ENCODE results near the gene CFB. TPM values are rescaled to one million over a fixed set of nuclear protein-coding genes. Genes with fewer than 3 reads are reported as not detected.

The CFB gene
- total RNA-seq, 3 donors from 2014 or later: 34.5 to 178 (median 40.4) TPM

DNA sequence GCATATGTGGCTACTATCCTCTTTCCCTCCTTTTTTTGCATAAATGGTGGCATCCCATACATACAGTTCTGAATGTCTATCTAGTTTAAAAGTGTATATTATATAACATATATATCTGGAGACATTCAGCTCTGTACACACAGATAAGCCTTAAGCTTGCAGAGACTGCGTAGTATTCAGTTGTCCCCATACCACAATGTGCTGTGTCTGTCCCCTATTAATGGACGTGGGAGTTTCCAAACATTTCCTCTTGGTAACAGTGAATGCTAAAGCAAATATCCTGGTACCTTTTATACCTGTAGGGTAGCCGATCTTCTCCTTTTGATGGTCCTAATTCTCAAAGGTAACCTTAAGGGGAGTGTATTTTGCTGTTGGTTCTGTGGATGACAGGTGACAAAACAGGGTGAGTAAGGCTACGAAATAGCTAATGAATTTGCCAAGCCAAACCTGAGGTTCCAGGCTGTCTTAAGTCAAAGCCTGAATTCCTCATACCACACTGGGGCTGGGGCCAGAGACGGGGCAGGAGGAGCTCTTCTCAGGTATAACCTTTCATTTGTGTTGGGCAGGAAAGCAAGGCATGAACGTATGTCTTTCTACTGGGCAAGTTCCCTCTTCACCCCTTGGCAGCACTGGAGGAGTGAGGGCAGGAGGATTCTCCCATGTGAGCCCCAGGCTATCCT is 26.1 kb upstream of the CFB start:
- Histone ChIP-seq H3K4me1 (ENCODE audit: low read depth) (no peaks in the 10 kb centered on the region), H3K4me3 (no peak overlapping the region), H3K9me3 (no peaks in the 10 kb centered on the region), H3K36me3 (ENCODE audit: low read depth) (no peaks in the 10 kb centered on the region)
- DNase-seq: no peak
- TF ChIP-seq, protein P1, sequence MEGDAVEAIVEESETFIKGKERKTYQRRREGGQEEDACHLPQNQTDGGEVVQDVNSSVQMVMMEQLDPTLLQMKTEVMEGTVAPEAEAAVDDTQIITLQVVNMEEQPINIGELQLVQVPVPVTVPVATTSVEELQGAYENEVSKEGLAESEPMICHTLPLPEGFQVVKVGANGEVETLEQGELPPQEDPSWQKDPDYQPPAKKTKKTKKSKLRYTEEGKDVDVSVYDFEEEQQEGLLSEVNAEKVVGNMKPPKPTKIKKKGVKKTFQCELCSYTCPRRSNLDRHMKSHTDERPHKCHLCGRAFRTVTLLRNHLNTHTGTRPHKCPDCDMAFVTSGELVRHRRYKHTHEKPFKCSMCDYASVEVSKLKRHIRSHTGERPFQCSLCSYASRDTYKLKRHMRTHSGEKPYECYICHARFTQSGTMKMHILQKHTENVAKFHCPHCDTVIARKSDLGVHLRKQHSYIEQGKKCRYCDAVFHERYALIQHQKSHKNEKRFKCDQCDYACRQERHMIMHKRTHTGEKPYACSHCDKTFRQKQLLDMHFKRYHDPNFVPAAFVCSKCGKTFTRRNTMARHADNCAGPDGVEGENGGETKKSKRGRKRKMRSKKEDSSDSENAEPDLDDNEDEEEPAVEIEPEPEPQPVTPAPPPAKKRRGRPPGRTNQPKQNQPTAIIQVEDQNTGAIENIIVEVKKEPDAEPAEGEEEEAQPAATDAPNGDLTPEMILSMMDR (IDR thresholded peaks at IDR 0.05): no peak
- intact Hi-C loops (cut with DNase I, micrococcal nuclease): no loop called here
- no peak for ATAC-seq

DNA sequence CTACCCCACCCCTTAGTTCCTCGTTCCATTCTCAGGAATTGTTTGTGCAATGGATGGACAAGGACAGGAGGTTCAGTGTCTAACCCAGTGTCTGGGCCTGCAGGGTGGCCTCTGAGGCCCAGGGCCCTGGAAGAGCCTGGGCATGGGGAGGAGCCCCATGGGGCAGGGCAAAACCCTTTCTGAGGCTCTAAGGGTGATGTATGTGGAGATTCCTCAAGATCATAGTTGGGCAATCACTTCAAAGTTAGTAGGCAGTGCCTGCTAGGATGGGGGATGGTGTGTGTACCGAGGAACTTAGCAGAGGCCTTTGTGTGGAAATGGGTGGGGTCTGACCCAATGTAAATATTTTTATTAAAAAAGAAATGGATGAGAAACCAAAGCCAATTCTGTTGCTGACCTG is 25.1 kb upstream of the CFB start:
- no peak for DNase-seq
- H3K4me1 ChIP-seq (ENCODE audit: low read depth): no peaks in the 10 kb centered on the region
- ATAC-seq: no peak
- H3K36me3 ChIP-seq (ENCODE audit: low read depth): no peaks in the 10 kb centered on the region
- TF ChIP-seq, protein P1 (IDR thresholded peaks at IDR 0.05): no peak
- intact Hi-C loops (cut with DNase I, micrococcal nuclease): no loop called here
- H3K9me3 ChIP-seq: no peaks in the 10 kb centered on the region
- no peak overlapping the region for H3K4me3 ChIP-seq

DNA sequence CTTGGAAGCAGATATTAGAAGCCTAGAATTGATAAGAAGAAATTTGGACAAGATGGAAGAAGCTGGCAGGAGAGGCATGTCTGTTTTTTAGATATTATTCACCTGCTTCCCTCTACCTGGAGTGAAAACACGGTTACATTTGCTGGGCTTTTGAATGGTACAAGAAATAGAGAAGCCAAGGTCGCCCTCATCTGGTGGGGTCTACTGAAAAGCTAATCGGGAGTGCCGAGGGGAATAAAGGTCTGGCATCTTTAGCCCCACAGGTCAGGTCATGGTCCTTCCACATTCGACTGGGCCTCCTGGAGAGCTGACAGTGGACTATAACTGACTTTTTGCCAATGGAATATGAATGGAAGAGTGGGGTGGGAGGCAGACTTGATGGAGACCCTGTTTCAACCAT is 23.0 kb upstream of the CFB start:
- DNase-seq: no peak
- ATAC-seq: no peak
- H3K4me3 ChIP-seq: no peak overlapping the region
- no peaks in the 10 kb centered on the region for H3K4me1 ChIP-seq (ENCODE audit: low read depth)
- intact Hi-C loops (cut with DNase I, micrococcal nuclease): no loop called here
- H3K36me3 ChIP-seq (ENCODE audit: low read depth): no peaks in the 10 kb centered on the region
- H3K9me3 ChIP-seq: no peaks in the 10 kb centered on the region
- TF ChIP-seq, protein P1 (IDR thresholded peaks at IDR 0.05): no peak

DNA sequence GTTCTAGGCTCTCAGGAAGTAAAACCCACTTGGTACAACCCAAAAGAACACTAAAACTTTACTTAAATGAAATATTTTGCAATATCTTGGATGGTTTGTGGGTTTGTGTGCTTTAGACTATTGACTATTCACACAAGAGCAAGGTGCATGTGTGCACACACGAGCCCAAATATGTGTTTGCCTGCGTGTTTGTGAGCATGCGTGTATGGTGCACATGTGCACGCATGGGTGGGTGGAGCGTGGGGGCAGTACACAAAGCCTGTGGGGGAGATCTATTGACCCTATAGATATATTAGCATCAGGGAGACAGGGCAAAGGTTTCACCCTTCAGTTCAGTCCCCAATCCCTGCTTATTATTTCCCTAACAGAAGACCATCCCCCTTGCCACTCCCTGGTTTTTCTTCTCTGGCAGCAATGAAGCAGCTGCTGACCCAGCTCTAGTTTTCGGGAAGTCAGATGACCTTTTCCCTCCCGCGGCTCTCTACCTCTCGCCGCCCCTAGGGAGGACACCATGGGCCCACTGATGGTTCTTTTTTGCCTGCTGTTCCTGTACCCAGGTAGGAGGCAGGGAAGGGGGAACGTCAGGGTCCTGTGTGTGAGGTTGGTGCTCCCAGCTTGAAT is 18.5 kb upstream of the CFB start, which contains the start of gene C2:
C2 (plus strand) TSS at position 476 of the 621 bp plus-strand sequence; CDS start at position 512, 36 bp downstream.
- ATAC-seq (peak; percentile 71), DNase-seq (no peak)
- TF ChIP-seq, protein P1 (IDR thresholded peaks at IDR 0.05): no peak
- intact Hi-C loops (cut with DNase I, micrococcal nuclease): no loop called here
- Histone ChIP-seq H3K9me3 (no peaks in the 10 kb centered on the region), H3K4me3 (no peak within 1 kb of the TSS), H3K36me3 (ENCODE audit: low read depth) (no peaks in the 10 kb centered on the region), H3K4me1 (ENCODE audit: low read depth) (no peaks in the 10 kb centered on the region)

DNA sequence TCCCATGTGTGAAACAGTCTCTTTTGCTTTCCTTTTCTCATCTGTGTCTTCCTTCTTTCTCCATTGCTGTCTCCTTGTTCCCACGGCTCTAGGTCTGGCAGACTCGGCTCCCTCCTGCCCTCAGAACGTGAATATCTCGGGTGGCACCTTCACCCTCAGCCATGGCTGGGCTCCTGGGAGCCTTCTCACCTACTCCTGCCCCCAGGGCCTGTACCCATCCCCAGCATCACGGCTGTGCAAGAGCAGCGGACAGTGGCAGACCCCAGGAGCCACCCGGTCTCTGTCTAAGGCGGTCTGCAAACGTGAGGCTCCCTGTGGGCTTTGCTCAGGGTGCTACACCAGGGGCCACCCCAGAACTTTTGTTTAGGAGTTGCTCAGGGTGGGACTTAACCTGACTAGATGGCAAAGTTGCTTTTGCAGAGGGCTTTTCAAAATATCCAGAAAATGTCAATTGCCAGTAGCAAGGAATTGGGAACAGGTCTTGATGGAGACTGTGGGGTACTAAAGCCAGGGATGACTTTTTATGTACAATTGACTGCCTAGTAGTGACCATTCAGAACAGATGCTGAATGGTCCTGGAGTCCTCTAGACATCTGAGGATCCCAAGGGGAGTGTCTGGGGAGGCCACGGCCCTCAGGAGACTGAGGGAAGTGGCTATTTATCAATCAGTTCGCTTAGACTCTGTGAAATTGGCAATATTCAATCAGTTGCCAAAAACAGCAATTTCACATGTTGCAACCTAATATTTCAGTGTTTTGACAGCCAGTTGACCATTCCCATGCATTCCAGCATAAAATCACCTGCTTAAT is 17.8 kb upstream of the CFB start:
- no peak for DNase-seq
- TF ChIP-seq, protein P1 (IDR thresholded peaks at IDR 0.05): no peak
- peak; percentile 31 for ATAC-seq
- Histone ChIP-seq H3K9me3 (no peaks in the 10 kb centered on the region), H3K36me3 (ENCODE audit: low read depth) (no peaks in the 10 kb centered on the region), H3K4me3 (no peak overlapping the region), H3K4me1 (ENCODE audit: low read depth) (no peaks in the 10 kb centered on the region)
- intact Hi-C loops (cut with DNase I, micrococcal nuclease): no loop called here
